Endothelial cell of umbilical vein (primary cell): ENCODE results near the gene PSMA4. TPM values are rescaled to one million over a fixed set of nuclear protein-coding genes. Genes with fewer than 3 reads are reported as not detected.

Experiments used
- BruUV-seq: library from RNA; stranded (reverse); fragments of 400-500 nt; replicated peaks from 2 replicates; lab custom pipeline; 2021; lab: Mats Ljungman, UMichigan
- CTCF ChIA-PET: fragments of 300-600, 350-600 bp; sonication (Branson Sonifier 250); formaldehyde crosslinking; loops from one replicate; lab custom pipeline; 2021; ENCODE audit warnings: antibody characterized with exemption, inconsistent platforms; lab: Charles Lee
- POLR2A ChIA-PET: fragments of 300-600, 350-600 bp; sonication (Branson Sonifier 250); formaldehyde crosslinking; loops from one replicate; lab custom pipeline; 2021; ENCODE audit warnings: antibody characterized with exemption, inconsistent platforms; lab: Charles Lee
- DNase-seq: peaks from one replicate; pipeline ENCODE4 v3.0.0-alpha.2; 2011; ENCODE audit warnings: low read depth, low spot score
- FAIRE-seq: peaks from 2 replicates; lab custom pipeline; 2011; peaks lifted over from hg19 to GRCh38; lab: Jason Lieb, UNC
- H2AFZ ChIP-seq: 2 replicates; pipeline ENCODE4 v1.6.0; 2012; ENCODE audit warnings: low read depth, low read length, control low read depth, inconsistent platforms
- H3K27ac ChIP-seq: 2 replicates; pipeline ENCODE4 v1.5.1; 2011; ENCODE audit warnings: low read depth, mild to moderate bottlenecking, control low read depth, low read length, moderate library complexity; ENCODE audit not compliant: insufficient read depth
- H3K27me3 ChIP-seq, 2 experiments: 2 replicates each; pipeline versions ENCODE4 v1.6.0 to v1.6.1; 2011; ENCODE audit warnings: low read length in 2 of 2, mixed read lengths in 1 of 2; ENCODE audit not compliant: control insufficient read depth in 2 of 2, insufficient read depth in 2 of 2
- H3K36me3 ChIP-seq, 2 experiments: 2 replicates in 1 of 2; 3 replicates in 1 of 2; pipeline ENCODE4 v1.5.1; 2011; ENCODE audit warnings: low read length in 2 of 2, mild to moderate bottlenecking in 1 of 2, moderate library complexity in 1 of 2; ENCODE audit not compliant: control insufficient read depth in 2 of 2, insufficient read depth in 2 of 2; ENCODE audit errors: extremely low read depth in 1 of 2
- H3K4me1 ChIP-seq: 3 replicates; pipeline ENCODE4 v1.5.1; 2011; ENCODE audit warnings: mild to moderate bottlenecking, low read length; ENCODE audit not compliant: control insufficient read depth, insufficient read depth; ENCODE audit errors: extremely low read depth
- H3K4me2 ChIP-seq: 2 replicates; pipeline ENCODE4 v1.6.1; 2011; ENCODE audit warnings: low read length, control low read depth, mixed read lengths; ENCODE audit not compliant: insufficient read depth
- H3K4me3 ChIP-seq, 3 experiments: fragments of 200-600 bp in 1 of 3; sonication (generic), shearing (Covaris generic) in 1 of 3; replicated peaks in 1 of 3; 2 replicates each; pipeline ENCODE4 v1.5.1; 2011 to 2016; ENCODE audit warnings: control low read depth in 3 of 3, low read length in 3 of 3, mild to moderate bottlenecking in 2 of 3, inconsistent platforms in 1 of 3, low read depth in 1 of 3, moderate library complexity in 1 of 3; ENCODE audit not compliant: insufficient read depth in 1 of 3
- H3K79me2 ChIP-seq: 2 replicates; pipeline ENCODE4 v1.6.0; 2012; ENCODE audit warnings: low read length, inconsistent platforms; ENCODE audit not compliant: control insufficient read depth, insufficient read depth
- H3K9ac ChIP-seq: replicated peaks from 2 replicates; pipeline ENCODE3; 2011; ENCODE audit warnings: low read length, control low read depth; ENCODE audit not compliant: insufficient read depth; ENCODE audit errors: extremely low read depth
- H3K9me1 ChIP-seq: replicated peaks from 3 replicates; pipeline ENCODE4 v1.6.0; 2011; ENCODE audit warnings: mild to moderate bottlenecking, low read length; ENCODE audit not compliant: control insufficient read depth, insufficient read depth; ENCODE audit errors: extremely low read depth
- H3K9me3 ChIP-seq: replicated peaks from 2 replicates; pipeline ENCODE4 v1.5.1; 2012; ENCODE audit warnings: low read length, inconsistent platforms; ENCODE audit not compliant: control insufficient read depth, insufficient read depth
- H4K20me1 ChIP-seq: replicated peaks from 2 replicates; pipeline ENCODE3; 2011; ENCODE audit warnings: mild to moderate bottlenecking, low read length; ENCODE audit not compliant: control insufficient read depth, insufficient read depth; ENCODE audit errors: extremely low read depth
- EZH2 ChIP-seq: IDR thresholded peaks from 2 replicates; pipeline ENCODE4 v1.6.1; 2012; ENCODE audit warnings: borderline replicate concordance, low read depth, mild to moderate bottlenecking, moderate library complexity, low read length, inconsistent platforms; ENCODE audit not compliant: severe bottlenecking
- FOS ChIP-seq: IDR thresholded peaks from 2 replicates; pipeline ENCODE4 v1.6.1; 2011; ENCODE audit warnings: mild to moderate bottlenecking, low read length, moderate library complexity, borderline replicate concordance; ENCODE audit not compliant: insufficient read depth
- GATA2 ChIP-seq: IDR thresholded peaks from 2 replicates; pipeline ENCODE4 v1.7.0; 2011; ENCODE audit warnings: low read depth, mild to moderate bottlenecking, moderate library complexity, mixed read lengths, low read length; ENCODE audit not compliant: insufficient read length, insufficient read depth
- JUN ChIP-seq: IDR thresholded peaks from 2 replicates; pipeline ENCODE4 v1.6.1; 2011; ENCODE audit warnings: borderline replicate concordance, low read depth; ENCODE audit not compliant: insufficient read length, insufficient read depth
- MYC ChIP-seq: IDR thresholded peaks from one replicate; pipeline ENCODE4 v1.6.1; 2011; ENCODE audit warnings: mild to moderate bottlenecking, low read depth, low read length
- POLR2A ChIP-seq: IDR thresholded peaks from 2 replicates; pipeline ENCODE4 v1.6.1; 2012; ENCODE audit warnings: low read depth, mild to moderate bottlenecking, control low read depth, low read length
- POLR2AphosphoS5 ChIP-seq: IDR thresholded peaks from 2 replicates; pipeline ENCODE4 v1.6.1; 2012; ENCODE audit warnings: low read depth, mild to moderate bottlenecking, control low read depth, low read length, moderate library complexity; ENCODE audit not compliant: insufficient read depth
- dilution Hi-C: fragments of 300-500 bp; cut with MboI; formaldehyde crosslinking; loops from one replicate; pipeline ENCODE4 v1.15.0; 2019; ENCODE audit warnings: low sequenced_read_pairs; ENCODE audit not compliant: extremely low pct_ligation_motif_present
- intact Hi-C: fragments of 100-400 bp; cut with micrococcal nuclease; formaldehyde crosslinking; loops from one replicate; pipeline ENCODE4 v1.10.0; 2022
- polyA plus RNA-seq, 4 experiments: library from polyadenylated mRNA; depleted of rRNA in 3 of 4; stranded (reverse) in 3 of 4; unstranded in 1 of 4; fragments of >200 nt; gene quantifications; 2 replicates each; pipeline versions ENCODE4 v1.2.1 to v1.2.3, GENCODE V29; 2011 to 2012; ENCODE audit warnings: missing spikeins in 1 of 4
- total RNA-seq: library from RNA; stranded (reverse); gene quantifications from 2 replicates; pipeline ENCODE4 v1.2.3, GENCODE V29; 2021
- TF ChIP-seq, protein P1 (sequence below): IDR thresholded peaks from 2 replicates; pipeline ENCODE4 v1.6.1; 2011; ENCODE audit not compliant: insufficient read depth, insufficient read length
- TF ChIP-seq, protein P2 (sequence below), 2 donors: IDR thresholded peaks; 1 replicate in 1 of 2; 2 replicates in 1 of 2; pipeline ENCODE4 v1.5.1; 2011; ENCODE audit warnings: low read length in 2 of 2, mild to moderate bottlenecking in 2 of 2, moderate library complexity in 2 of 2, control low read depth in 1 of 2, inconsistent platforms in 1 of 2, low read depth in 1 of 2; ENCODE audit not compliant: insufficient read depth in 1 of 2; ENCODE audit errors: extremely low read depth in 1 of 2

The PSMA4 gene
- total and polyA plus RNA-seq, 2 donors (not counting 3 experiments of a cell fraction or from before 2014, with no cell fraction given) = 250 to 279 TPM

DNA sequence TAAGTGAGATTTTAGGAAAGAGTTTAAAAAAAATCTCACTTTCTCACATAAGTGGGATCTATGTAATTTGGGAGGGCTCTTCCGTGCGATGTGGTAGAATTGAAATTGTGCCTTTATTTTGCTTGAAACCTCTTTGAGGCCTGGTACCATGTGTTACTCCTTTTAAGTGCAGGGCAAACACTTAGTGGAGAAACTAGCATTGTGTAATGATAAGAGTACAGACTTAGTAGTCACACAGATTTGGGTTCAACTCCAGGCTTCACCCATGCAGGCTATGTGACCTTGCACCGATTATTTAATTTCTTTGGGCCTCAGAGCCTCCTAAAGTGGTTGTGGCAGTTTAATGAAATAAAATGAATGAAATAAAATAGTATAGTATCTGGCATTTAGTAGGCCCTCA is 2.4 kb downstream of the PSMA4 start:
- no peaks in the 10 kb centered on the region for H3K9me1 ChIP-seq
- H2AFZ ChIP-seq = no peak overlapping the region
- no peak overlapping the region for H3K9ac ChIP-seq
- no peak overlapping the region for H3K4me3 ChIP-seq
- no peaks in the 10 kb centered on the region for H4K20me1 ChIP-seq
- CTCF ChIA-PET = no interaction called here
- peak overlapping the region; percentile 87 for H3K4me2 ChIP-seq
- peaks cover 13% of the 10 kb centered on the region for H3K4me1 ChIP-seq
- DNase-seq (no peak), FAIRE-seq (no peak)
- H3K79me2 ChIP-seq = peaks cover 25% of the 10 kb centered on the region
- POLR2A ChIA-PET = no interaction called here
- no peaks in the 10 kb centered on the region for H3K9me3 ChIP-seq
- BruUV-seq = no TSS peak
- dilution Hi-C loops (no loop called here), intact Hi-C loops (no loop called here)
- peaks cover 9 to 18% of the 10 kb centered on the region in 2 experiments for H3K36me3 ChIP-seq
- TF ChIP-seq EZH2 (no peak), JUN (no peak)
- TF ChIP-seq, protein P1, sequence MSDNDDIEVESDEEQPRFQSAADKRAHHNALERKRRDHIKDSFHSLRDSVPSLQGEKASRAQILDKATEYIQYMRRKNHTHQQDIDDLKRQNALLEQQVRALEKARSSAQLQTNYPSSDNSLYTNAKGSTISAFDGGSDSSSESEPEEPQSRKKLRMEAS = no peak
- H3K27ac ChIP-seq = no peak overlapping the region
- no peaks in the 10 kb centered on the region for H3K27me3 ChIP-seq

DNA sequence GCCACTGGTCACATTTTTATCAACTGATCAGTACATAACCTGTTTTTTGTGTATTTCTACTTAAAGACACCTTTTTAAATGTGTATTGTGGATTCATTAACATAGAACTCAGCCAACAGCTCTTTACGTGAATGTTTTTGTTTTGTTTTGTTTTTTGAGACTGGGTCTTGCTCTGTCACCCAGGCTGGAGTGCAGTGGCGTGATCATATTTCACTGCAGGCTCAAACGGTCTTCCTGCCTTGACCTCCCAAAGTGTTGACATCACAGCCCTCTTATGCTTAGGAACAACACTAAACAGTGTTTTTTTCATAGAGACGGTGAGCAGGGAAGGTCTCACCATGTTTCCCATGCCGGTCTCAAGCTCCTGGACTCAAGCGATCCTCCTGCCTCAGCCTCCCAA is 9.9 kb downstream of the PSMA4 start:
- BruUV-seq = no TSS peak
- no peaks in the 10 kb centered on the region for H3K9me1 ChIP-seq

More for the DNA sequence above, 9.9 kb downstream of the PSMA4 start:
- CTCF ChIA-PET = interaction anchor here (1.1 to 1.2 kb wide), 2 partner anchors 9 to 15 kb away, joined by 5 read pairs; partner anchors contain the start of gene CHRNA5
- Histone ChIP-seq H3K4me3 (no peak overlapping the region), H4K20me1 (no peaks in the 10 kb centered on the region), H3K27ac (no peak overlapping the region), H3K79me2 (no peaks in the 10 kb centered on the region), H3K36me3 (peaks cover 19% of the 10 kb centered on the region in 2 experiments), H3K9me3 (no peaks in the 10 kb centered on the region), H3K9ac (no peak overlapping the region), H3K4me1 (no peaks in the 10 kb centered on the region), H2AFZ (no peak overlapping the region), H3K27me3 (no peaks in the 10 kb centered on the region), H3K4me2 (no peak overlapping the region)
- dilution Hi-C loops = no loop called here
- TF ChIP-seq, protein P1 = no peak
- TF ChIP-seq EZH2 (no peak), FOS (no peak), POLR2AphosphoS5 (no peak), POLR2A (no peak), JUN (no peak), MYC (no peak), GATA2 (no peak)
- TF ChIP-seq, protein P2, sequence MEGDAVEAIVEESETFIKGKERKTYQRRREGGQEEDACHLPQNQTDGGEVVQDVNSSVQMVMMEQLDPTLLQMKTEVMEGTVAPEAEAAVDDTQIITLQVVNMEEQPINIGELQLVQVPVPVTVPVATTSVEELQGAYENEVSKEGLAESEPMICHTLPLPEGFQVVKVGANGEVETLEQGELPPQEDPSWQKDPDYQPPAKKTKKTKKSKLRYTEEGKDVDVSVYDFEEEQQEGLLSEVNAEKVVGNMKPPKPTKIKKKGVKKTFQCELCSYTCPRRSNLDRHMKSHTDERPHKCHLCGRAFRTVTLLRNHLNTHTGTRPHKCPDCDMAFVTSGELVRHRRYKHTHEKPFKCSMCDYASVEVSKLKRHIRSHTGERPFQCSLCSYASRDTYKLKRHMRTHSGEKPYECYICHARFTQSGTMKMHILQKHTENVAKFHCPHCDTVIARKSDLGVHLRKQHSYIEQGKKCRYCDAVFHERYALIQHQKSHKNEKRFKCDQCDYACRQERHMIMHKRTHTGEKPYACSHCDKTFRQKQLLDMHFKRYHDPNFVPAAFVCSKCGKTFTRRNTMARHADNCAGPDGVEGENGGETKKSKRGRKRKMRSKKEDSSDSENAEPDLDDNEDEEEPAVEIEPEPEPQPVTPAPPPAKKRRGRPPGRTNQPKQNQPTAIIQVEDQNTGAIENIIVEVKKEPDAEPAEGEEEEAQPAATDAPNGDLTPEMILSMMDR (IDR thresholded peaks at IDR 0.05; ENCODE audit: extremely low read depth in 1 of 2, insufficient read depth in 1 of 2, low read depth in 1 of 2, low read length in 2 of 2) = no peak
- intact Hi-C loops = no loop called here
- POLR2A ChIA-PET = interaction anchor here (1.0 kb wide), 1 partner anchor 15 kb away, joined by 5 read pairs; the partner anchor contains the start of gene CHRNA5
- DNase-seq (no peak), FAIRE-seq (no peak)
